Measurements from ENCODE around the gene CDCA4.
"Not testable (repeated sequence)": the region's sequence is repeated elsewhere in the genome, so short reads cannot be mapped to it uniquely, and the experiment has no call there.

The CDCA4 gene

DNA sequence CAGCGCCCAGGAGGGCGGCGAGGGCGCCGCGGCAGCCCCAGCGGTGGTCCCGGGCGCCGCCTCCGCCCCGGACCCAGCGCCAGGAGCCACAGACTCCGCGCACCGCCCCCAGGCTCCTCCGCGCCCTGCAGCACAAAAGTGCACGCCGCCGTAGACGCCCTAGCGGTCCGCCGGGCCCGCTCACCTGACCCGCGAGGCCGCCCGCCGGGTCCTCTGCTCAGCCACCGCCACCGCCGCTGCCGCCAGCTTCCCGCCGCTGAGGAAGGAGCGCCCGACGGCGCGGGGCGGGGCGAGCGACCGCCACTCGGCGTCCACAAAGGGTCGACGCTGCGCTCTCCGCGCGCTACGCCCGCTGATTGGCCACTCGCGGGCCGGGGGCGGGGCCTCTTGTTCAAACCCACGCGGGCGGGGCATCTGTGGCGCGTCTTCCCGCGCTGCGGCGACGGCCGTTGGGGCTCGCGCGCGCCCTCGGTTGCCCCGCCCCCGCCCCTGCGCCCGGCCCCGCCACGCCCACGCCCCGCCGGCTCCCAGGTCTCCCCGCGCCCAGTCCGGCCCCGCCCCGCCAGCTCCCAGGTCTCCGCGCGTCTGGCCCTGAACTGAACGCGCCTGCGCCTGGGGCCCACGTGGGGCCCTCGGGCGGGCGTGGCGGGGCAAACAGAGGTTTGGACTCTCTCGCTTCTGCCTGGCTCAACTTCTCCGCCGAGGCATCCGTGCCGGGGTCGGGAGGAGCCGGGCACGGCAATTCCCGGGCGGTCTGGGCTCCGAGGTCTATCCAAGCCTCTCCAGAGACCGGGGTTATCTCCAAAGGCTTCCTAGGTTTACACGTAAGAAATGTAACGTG, at the start of gene CDCA4:
CDCA4 (minus strand) TSS at position 269 of the 841 bp plus-strand sequence. CDS start 9,154 bp downstream, outside the sequence.
- peak; percentile 98 for DNase-seq

DNA sequence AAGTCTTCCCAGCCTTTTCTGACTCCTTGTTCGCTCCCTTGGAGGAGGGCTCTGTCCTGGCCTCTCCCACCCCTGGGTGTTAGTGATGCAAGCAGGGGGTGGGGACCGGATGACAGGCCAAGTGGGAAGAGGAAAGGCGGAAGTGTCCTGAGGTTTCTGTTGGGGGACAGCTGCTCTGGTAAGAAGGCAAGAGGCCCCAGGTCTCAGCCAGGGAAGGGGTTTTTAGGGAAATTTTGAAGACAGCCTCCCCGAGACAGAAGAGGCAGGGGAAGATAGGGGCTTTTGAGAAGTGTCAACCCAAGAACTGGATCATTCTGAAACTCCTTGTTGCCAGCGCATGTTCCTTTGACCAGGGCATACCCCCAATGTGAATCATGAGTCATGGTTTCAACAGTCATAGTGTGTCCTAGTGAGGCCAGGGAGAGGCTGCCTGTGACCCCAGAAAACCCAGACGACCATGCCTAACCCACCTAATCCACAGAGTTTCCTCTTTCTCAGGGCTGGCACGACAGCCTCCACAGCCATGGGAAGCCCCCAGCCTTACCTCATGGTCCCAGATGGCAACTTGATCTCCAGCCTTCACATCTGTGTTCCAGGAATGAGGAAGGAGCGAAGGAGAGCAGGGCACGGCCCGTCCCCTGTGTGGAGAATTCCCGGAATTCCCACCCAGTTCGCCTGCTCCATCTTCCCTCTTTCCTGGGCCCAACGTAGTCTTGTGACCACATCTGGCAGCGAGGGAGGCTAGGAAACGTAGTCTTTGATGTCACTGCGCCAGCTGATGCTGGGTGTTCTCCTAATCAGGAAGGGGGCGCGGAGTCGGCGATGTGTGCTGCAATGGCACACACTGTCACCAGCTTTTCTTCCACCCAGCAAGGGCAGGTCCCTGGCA, 49.2 kb upstream of the CDCA4 start:
- peak; percentile 73 for DNase-seq

DNA sequence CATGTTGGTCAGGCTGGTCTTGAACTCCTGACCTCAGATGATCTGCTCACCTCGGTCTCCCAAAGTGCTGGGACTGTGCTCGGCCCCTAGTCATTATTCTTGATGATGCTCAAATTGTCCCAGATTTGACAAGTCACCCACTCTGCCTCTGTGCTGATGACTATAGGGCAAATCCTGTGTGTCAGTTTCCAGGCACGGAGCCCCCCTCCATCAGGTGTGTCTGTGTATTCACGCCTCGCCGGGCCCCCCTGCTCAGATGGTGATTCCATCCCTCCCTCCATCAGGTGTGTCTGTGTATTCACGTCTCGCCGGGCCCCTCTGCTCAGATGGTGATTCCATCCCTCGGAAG, 48.6 kb upstream of the CDCA4 start:
- DNase-seq: no peak

DNA sequence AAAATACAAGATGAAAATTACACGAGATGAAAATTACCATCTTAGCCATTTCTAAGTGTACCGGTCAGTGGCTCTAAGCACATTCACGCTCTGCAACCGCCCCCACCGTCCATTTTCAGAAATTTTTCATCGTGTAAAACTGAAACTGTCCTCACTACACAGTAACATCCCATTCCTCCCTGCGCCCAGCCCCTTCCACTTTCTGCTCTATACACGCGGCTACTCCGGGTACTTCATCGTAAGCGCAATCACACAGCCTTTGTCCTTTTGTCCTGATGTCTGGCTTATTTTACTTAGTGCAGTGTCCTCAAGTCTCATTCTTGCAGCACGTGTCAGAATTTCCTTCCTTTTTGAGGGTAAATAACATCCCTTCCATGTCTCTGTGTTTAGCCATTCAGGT, 47.9 kb upstream of the CDCA4 start:
- no peak for DNase-seq

DNA sequence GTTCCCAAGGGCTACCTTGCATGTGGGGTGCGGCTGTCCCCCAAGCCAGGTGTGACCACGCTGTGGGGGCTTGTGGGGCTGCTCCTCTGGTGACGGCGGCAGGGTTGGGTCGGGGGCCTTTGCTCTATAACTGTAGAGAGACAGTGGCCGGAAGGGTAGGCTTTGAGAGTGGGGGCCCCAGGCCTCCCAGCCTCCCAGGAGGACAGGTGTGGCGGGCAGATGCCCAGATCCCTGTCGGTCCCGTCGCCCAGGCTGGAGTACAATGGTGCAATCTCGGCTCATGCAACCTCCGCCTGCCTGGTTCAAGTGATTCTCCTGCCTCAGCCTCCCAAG, 47.1 kb upstream of the CDCA4 start:
- DNase-seq: no peak

DNA sequence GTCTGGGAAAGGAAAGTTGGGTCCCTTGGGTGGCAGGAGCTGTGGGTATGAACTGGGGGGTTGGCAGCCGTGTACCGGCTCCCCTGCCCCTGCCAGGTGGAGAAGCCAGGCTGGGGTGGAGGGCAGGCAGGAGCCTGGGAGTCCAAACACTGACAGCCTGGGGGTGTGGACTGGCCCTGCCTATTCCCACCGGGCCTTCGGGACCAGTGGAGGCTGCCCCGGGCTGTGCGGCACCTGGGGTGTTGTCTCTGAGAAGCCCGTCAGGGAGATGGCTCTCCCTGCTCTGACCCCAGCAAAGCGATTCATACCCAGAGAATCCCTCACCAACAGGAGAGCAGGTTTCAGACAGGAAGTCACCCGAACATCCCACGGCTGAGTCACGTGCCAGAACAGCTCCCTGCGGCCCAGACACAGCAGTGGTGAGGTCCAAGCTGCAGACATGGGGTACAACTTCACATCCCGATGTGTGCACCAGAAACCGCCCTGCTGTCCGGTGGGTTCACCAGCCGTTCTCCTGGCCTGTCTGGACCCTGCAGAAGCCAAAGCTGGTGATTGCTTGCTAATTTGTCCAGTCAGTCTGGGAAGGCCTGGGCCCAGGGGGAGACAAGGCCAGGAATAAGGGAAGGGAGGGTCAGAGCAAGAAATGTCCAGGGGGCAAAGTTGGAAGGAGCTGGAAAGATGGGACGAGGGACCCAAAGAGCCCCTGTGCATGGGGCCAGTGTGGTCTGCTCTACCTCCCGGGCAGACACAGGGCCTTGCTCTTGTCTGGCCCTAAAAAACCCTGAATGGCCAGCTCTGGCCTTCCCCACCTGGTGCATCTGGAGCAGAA, 46.5 kb upstream of the CDCA4 start:
- DNase-seq: peak; percentile 85

DNA sequence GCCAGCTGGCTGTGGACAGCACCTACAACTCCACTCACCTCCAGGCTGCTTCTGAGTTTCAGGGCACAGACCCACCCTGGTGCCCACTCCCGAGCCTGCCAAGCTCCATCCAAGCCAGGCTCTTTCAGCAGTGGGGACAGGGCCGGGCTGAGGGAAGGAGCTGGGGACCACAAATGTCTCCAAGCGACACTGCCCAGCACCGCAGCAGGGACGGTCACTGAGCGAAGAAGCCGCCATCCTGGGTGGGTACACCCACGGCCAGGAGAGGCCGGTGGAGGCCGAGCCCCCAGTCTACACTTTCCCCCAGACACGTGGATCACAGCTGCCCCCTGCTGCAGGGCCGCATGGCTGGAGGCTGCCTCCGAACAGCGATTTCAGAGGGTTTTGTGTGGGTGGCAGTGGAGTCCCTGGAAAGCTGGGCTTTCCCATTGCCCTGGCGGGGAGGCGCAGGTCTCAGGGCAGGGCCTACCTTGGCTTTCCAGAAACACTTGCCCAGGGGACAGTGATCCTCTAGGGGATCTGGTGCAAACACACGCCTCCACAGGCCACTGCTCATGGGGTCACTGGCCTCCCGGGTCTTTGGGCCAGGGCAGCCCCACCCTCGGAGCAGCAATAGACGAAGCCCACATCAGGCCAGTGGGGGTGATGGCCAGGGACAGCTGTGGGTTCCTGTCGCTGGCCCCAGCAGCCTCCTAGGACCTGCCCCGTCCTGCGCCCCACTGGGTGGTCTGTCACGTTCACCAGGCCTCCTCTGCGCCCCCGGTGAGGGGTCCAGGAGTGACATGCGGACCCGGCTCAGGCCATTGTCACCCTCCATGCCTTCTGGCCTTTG, 45.6 kb upstream of the CDCA4 start:
- no peak for DNase-seq

DNA sequence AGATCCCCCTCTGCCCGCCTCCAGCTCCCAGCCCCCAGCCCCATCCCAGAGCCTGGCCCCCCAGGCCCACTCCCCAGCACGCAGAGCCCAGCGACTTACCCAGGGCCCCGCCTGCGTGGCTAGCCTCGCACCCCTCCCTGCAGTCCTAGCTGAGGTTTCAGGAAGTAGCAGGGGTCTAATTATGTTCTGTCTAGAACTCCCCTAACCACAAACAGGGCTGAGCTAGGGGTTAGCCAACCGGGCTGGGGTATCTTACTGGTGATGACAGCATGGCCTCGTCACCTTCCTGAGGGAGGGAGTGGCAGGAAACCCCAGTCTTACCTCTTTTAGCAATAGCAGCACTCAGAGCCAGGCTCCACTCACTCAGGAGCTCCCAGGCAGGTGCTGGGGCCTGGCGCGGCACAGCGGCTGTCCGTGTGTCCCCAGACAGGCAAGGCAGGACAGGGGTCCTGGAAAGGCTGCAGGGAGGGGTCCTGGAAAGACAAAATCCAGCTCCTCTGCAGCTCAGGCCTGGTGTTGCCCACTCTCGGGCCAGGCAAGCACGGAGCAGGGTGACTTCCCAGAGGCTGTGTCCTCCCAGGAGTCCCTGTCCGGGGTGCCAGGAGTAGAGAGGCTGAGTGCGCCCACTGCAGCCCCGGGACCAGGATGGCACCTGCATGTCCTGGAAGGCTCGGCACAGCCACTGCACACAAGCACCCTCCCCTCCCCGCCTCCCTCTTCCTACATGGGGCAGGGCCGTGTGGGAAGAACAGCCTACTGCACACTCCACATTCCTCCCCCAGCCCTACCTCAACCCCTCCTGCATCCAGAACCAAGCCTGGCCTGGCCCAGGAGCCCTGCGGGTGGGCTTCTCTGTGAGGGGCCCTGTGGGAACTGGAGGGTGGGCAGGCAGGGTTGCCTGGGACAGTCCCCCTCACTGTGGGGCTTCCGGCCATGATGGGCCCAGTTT, 44.7 kb upstream of the CDCA4 start, which contains the start of gene GPR132:
GPR132 (minus strand) TSS at position 151 of the 949 bp plus-strand sequence. CDS start 10,010 bp downstream, outside the sequence.
- DNase-seq: peak; percentile 90

DNA sequence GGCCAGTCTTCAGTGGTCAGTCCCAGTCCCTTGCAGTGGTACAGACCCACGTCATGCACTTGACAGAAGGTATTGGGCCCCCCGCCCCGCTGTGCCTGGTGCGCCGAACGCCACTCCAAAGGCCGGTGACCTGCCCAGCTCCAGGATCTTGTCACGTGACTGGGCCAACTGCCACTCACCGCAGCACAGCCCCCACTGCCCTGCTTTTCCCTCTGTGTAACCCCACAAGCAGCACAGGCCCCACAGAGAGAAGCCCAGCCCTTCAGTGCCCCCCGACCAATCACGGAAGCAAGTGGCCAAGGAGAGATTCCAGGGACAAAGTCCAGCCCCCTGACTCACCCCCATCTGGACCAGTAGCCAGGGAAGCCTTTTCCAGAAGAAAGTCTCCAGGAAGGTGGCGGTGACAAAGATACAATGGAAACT, 43.8 kb upstream of the CDCA4 start:
- DNase-seq: peak; percentile 53

DNA sequence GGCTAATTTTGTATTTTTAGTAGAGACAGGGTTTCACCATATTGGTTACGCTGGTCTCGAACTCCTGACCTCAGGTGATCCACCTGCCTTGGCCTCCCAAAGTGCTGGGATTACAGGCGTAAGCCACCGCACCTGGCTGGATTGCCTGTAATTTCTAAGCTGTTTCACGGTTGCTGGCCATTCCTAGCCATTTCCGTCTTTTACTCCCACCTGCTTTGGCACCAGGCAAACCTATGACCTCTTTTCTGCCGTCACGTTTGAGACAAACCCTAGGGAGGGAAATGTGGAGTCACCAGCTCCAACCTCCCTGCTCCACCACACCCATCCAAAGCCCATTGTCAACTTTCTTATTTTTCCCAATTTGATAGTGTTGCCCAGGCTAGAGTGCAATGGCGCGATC, 43.1 kb upstream of the CDCA4 start:
- DNase-seq: no peak

DNA sequence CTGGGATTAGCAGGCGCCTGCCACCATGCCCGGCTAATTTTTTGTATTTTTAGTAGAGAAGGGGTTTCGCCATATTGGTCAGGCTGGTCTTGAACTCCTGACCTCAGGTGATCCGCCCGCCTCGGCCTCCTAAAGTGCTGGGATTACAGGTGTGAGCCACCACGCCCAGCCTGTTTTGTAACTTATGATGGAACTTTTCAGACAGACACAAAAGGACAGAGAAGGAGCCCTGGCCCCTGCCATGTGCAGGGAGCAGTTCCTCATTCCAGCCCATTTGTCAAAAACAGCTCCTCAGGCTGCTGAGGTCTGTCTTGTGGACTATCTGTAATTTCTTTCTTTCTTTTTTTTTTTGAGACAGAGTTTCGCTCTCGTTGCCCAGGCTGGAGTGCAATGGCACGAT, 42.6 kb upstream of the CDCA4 start:
- DNase-seq: not testable (repeated sequence)

DNA sequence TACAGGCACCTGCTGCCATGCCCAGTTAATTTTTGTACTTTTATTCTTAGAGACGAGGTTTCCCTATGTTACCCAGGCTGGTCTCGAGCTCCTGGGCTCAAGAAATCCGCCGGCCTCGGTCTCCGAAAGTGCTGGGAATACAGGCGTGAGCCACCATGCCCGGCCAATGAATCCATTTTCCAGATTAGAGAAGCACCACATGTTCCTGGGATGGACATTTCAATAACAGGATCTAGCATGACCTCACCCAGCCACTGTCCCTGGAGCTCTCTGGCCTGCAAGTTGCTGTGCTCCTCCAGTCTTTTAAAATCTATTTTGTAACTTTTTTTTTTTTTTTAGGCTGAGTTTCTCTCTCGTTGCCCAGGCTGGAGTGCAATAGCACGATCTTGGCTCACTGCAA, 42.2 kb upstream of the CDCA4 start:
- DNase-seq: no peak

DNA sequence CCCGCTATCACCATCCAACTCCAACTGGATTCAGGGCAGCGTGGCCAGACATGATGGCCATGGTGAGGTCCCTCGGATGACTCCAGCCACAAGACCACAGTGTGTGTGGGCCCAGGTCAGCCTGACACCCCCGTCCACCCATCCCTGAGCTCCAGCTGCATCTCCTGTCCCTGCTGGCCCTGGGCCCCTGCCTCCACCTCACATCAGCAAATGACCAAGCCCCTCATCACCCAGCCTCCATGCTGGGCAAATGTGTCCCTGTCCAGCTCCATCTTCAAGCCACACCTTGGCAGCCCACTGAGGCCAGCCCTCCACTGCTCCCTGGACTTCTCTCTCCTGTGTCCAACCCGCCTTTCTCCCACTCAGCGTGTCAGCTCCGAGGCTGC, 41.2 kb upstream of the CDCA4 start:
- no peak for DNase-seq

DNA sequence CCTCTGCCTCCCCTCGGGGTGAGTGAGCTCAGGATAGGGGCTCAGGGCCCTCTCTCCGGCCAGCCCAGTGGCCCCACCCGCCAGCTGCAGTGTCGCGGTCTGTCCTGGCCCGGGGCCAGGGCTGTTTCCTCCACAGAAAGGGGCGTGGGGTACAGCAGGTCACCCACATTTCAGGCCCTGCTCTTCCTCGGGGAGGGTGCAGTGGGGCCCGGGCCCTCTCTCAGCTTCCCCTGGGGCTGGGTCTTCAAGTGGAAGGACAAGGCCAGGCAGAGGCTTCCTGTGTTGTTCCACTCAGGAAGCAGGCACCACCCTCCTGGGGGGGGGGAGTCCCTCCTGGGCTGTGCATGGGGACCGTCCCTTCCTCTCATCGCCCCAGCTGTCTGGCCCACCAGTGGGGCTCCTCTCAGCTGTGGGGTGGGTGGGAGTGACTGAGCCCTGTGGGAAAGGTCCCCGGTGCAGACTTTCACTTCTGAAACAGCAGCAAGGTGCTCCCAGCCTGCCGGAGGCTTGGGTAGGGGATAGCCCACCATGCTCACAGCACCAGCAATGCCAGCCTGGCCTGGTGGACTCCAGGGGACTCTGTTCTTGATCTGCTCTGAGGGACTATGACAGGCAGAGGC, 40.7 kb upstream of the CDCA4 start:
- peak; percentile 75 for DNase-seq

DNA sequence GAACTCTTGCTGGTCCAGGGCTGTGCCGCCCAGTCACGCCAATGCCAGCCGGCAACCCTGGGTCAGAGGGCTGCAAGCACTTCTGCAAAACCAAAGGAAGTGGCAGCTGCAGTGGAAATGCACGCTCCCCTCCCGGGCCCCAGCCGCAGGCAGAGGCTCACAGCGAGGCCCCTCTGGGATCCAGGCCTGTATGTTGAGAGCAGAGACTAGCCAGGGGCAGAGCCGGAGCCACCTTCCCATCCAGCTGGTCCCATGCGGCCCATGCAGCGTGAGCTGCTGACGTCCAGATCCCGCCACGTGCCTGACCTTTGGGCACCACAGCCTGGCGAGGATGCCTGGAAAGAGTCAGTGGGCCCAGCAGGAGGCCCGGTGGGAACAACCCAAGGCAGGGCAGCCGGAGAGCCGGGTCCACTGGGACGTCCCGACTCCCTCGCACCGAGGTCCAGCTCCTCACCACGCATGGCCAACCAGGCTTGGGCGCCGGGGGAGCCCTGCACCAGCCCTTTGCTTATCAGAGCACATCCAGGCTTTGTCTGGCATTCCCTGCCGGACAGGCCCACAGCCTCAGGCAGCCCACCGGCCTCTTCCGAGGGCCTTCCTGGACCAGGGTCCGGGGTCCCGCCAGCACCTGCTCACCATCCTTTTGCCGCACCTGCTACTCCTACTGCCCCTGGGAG, 40.0 kb upstream of the CDCA4 start:
- DNase-seq: peak; percentile 61

DNA sequence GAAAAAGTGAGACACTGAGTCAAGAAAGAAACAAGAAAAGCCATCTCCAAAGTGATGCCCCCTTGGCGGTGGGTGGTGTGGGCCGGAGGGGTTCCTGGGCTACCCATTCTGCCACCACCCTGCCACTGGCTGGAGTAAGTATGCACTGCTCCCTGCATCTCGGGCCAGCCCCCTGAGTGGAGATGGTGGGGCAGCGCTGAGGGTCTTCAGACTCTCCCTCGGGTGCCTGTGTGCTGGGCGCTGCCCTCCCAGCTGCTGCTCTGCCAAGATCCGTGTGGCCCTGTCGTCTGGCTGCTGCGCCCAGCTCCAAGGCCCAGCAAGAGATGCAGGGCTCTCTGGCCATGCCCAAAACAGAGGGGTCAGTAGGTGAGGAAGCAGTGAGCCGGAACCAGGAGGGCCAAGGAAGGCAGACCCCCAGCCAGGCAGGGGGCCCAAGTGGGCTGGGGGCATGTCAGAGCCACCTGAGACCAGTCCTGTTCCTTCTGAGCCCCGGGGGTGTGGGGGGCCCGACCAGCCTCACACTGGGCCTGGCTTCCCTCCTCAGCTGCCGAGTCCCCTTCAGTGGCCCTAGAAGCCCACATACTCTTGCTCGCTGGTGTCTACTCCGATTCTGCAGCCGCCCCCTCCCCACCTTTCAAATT, 39.2 kb upstream of the CDCA4 start:
- DNase-seq: no peak

DNA sequence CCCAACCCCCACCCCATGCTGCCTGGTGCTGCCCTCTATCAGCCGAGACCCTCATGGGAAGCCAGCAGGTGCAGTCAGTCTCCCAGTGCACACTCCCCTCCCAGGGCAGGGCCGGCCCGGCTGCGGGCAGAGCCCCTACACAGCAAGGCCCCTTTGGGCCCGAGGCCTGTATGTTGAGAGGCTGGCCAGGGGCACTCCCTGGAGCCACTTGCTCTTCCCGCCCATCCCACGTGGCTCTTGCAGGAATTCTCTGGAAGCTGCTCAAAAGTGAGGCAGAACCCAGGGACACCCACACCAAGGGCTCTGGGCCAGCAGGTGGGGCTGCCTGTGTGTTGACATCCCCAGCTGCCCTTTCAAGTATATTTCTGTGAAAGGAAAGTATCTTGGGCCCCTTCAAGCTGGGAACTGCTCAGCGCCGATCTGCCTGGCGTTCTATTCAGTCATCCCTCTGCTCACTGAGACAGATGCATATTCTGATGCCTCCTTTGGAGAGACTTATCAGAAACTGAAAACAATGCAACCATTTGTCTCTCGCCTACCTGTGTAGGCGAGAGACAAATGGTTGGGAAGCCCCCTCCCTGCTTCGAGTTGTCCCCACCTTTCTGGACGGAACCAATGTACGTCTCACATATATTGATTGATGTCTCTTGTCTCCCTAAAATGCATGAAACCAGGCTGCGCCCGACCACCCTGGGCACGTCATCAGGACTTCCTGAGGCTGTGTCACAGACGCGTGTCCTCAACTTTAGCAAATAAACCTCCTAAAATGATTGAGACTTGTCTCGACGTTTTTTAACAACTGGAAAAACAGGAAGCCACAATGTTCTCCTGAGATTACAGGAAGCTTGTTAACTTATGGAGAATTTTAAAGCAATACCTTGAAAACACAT, 38.4 kb upstream of the CDCA4 start:
- DNase-seq: peak; percentile 72

DNA sequence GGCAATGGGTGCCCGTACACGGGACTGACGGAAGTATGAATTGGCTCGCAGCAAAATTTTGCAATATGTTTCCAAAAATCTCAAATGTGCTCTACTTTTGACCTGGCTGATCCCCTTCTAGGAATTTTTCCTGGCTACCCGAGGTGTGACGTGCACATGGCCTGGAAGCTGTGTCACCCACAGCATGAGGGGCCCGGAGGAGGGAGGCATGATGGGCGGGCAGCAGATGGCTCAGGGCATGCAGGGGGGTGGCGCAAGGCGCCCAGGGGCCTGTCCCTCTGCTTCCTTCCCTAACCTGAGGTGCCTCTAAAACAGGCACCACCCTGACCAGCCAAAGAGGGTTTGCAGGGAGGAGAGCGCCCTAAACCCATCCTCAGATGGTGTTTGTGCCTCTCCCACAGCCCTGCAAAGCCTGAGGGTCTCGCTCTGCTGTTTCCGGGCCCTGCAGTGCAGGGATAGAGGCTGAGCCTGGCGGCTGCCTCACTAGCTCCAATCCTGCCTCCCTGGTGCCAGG, 37.7 kb upstream of the CDCA4 start:
- DNase-seq: no peak
